ENCODE data around the gene SHISA9. TPM values are rescaled to one million over a fixed set of nuclear protein-coding genes. Genes with fewer than 3 reads are reported as not detected.

The SHISA9 gene
- total and polyA plus RNA-seq, 5 donors from 2014 or later = not detected

DNA sequence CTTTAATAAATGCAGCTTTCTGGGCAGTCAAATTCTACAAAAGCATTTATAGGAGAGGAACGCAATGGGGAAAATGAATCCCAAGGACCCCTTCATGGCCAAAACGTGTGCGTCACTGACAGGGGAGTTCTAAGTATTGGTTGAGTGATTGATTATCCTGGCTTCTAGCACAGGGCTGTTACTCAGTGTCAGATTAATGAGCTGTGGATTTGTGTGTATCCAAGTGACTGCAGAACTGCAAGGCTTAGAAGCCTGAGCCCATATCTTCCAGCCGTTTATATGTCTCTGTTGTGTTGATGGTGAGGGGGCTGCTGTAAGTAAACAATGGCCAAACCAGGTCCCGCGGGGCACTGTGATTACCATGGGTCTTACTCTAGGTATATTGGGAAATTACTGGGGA lies 129.4 kb downstream of the SHISA9 start:
- H3K27me3 Mint-ChIP-seq = no peaks in the 10 kb centered on the region
- H3K36me3 Mint-ChIP-seq = no peaks in the 10 kb centered on the region
- no peak for ATAC-seq (ENCODE audit: low read depth in 2 of 2)
- H3K9me3 Mint-ChIP-seq = peaks cover 0 to 18% (median 4%) of the 10 kb centered on the region in 7 donors
- no peak for DNase-seq
- Histone ChIP-seq H3K27ac (ENCODE audit: insufficient read depth, low read length, poor library complexity, severe bottlenecking) (no peak overlapping the region), H3K27me3 (ENCODE audit: control insufficient read depth, insufficient read depth, low read length) (no peaks in the 10 kb centered on the region), H3K9me3 (ENCODE audit: control insufficient read depth in 2 of 2, low read length in 2 of 2) (no peaks in the 10 kb centered on the region), H3K4me3 (ENCODE audit: low read depth, low read length) (no peak overlapping the region), H3K36me3 (ENCODE audit: control insufficient read depth, insufficient read depth, low read length) (no peaks in the 10 kb centered on the region), H3K4me1 (ENCODE audit: control insufficient read depth, insufficient read depth, low read length, poor library complexity, severe bottlenecking) (no peaks in the 10 kb centered on the region)
- H3K27ac Mint-ChIP-seq = no peak overlapping the region
- H3K4me1 Mint-ChIP-seq = no peaks in the 10 kb centered on the region
- H3K4me3 Mint-ChIP-seq = no peak overlapping the region

GRCh38 chr16:13032911-13033310 lies 131.5 kb downstream of the SHISA9 start:
- H3K4me1 Mint-ChIP-seq = no peaks in the 10 kb centered on the region
- no peak overlapping the region for H3K27ac ChIP-seq (ENCODE audit: insufficient read depth, low read length, poor library complexity, severe bottlenecking)
- H3K9me3 Mint-ChIP-seq = peaks cover 0 to 17% (median 3%) of the 10 kb centered on the region in 7 donors
- H3K27me3 ChIP-seq (ENCODE audit: control insufficient read depth, insufficient read depth, low read length) = no peaks in the 10 kb centered on the region
- H3K9me3 ChIP-seq (ENCODE audit: control insufficient read depth in 2 of 2, low read length in 2 of 2) = no peaks in the 10 kb centered on the region
- H3K4me3 ChIP-seq (ENCODE audit: low read depth, low read length) = no peak overlapping the region
- no peaks in the 10 kb centered on the region for H3K27me3 Mint-ChIP-seq
- H3K4me1 ChIP-seq (ENCODE audit: control insufficient read depth, insufficient read depth, low read length, poor library complexity, severe bottlenecking) = no peaks in the 10 kb centered on the region
- ATAC-seq (ENCODE audit: low read depth in 2 of 2) = no peak
- no peak overlapping the region for H3K27ac Mint-ChIP-seq
- DNase-seq = no peak
- no peak overlapping the region for H3K4me3 Mint-ChIP-seq
- no peaks in the 10 kb centered on the region for H3K36me3 Mint-ChIP-seq
- H3K36me3 ChIP-seq (ENCODE audit: control insufficient read depth, insufficient read depth, low read length) = no peaks in the 10 kb centered on the region

DNA sequence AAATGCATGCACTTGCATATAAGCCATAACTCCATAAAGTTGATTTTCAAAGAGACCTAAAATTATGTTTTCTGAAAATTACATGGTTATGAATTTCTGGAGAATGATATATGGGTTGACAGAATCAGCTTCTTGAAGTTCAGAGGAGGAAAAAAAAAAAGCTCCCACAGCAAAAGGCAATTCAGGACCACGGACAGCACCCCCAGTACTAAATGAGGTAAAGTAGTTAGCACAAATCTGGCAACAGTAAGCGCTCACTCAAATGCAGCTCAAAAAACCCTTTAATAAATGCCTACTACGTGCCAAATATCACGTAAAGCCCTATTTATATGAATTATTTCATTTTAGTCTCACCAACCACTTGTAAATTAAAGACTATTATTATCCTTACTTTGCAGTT lies 135.2 kb downstream of the SHISA9 start:
- Histone ChIP-seq H3K27ac (ENCODE audit: insufficient read depth, low read length, poor library complexity, severe bottlenecking) (no peak overlapping the region), H3K36me3 (ENCODE audit: control insufficient read depth, insufficient read depth, low read length) (no peaks in the 10 kb centered on the region), H3K4me1 (ENCODE audit: control insufficient read depth, insufficient read depth, low read length, poor library complexity, severe bottlenecking) (no peaks in the 10 kb centered on the region), H3K9me3 (ENCODE audit: control insufficient read depth in 2 of 2, low read length in 2 of 2) (no peaks in the 10 kb centered on the region), H3K27me3 (ENCODE audit: control insufficient read depth, insufficient read depth, low read length) (no peaks in the 10 kb centered on the region), H3K4me3 (ENCODE audit: low read depth, low read length) (no peak overlapping the region)
- no peaks in the 10 kb centered on the region for H3K27me3 Mint-ChIP-seq
- H3K36me3 Mint-ChIP-seq = no peaks in the 10 kb centered on the region
- H3K4me3 Mint-ChIP-seq = no peak overlapping the region
- no peak overlapping the region for H3K27ac Mint-ChIP-seq
- H3K4me1 Mint-ChIP-seq = no peaks in the 10 kb centered on the region
- peaks cover 0 to 23% (median 4%) of the 10 kb centered on the region in 7 donors for H3K9me3 Mint-ChIP-seq
- ATAC-seq (ENCODE audit: low read depth in 2 of 2) (no peak), DNase-seq (peak in 1 of 3 donors; percentile 13)

DNA sequence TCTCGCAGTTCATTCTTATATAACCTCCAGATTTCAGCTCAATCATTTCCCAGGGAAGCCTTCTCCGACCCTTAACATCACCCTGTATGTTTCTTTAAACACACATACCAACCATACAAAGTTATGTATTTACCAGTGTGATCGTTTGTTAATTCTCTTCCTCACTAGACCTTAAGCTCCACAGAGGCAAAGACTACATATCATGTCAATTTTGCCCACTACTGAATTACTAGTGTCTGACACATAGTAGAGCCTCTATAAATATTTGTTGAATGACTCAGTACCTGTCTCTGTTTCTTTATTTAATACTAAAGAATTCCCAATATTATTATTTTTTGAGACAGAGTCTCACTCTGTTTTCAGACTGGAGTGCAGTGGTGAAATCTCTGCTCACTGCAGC lies 137.2 kb downstream of the SHISA9 start:
- H3K36me3 ChIP-seq (ENCODE audit: control insufficient read depth, insufficient read depth, low read length) = no peaks in the 10 kb centered on the region
- H3K27ac Mint-ChIP-seq = peak overlapping the region in 1 of 3 donors; percentile 88
- H3K4me3 ChIP-seq (ENCODE audit: low read depth, low read length) = no peak overlapping the region
- H3K27ac ChIP-seq (ENCODE audit: insufficient read depth, low read length, poor library complexity, severe bottlenecking) = no peak overlapping the region
- H3K27me3 ChIP-seq (ENCODE audit: control insufficient read depth, insufficient read depth, low read length) = no peaks in the 10 kb centered on the region
- no peaks in the 10 kb centered on the region for H3K9me3 ChIP-seq (ENCODE audit: control insufficient read depth in 2 of 2, low read length in 2 of 2)
- H3K4me3 Mint-ChIP-seq = no peak overlapping the region
- H3K36me3 Mint-ChIP-seq = no peaks in the 10 kb centered on the region
- ATAC-seq (ENCODE audit: low read depth in 2 of 2) = no peak
- no peaks in the 10 kb centered on the region for H3K27me3 Mint-ChIP-seq
- no peaks in the 10 kb centered on the region for H3K4me1 ChIP-seq (ENCODE audit: control insufficient read depth, insufficient read depth, low read length, poor library complexity, severe bottlenecking)
- no peak for DNase-seq
- H3K4me1 Mint-ChIP-seq = no peaks in the 10 kb centered on the region
- H3K9me3 Mint-ChIP-seq = peaks cover 0 to 23% (median 4%) of the 10 kb centered on the region in 7 donors

GRCh38 chr16:13039526-13039925 lies 138.1 kb downstream of the SHISA9 start:
- no peak overlapping the region for H3K4me3 Mint-ChIP-seq
- H3K9me3 Mint-ChIP-seq = peaks cover 0 to 20% (median 6%) of the 10 kb centered on the region in 7 donors
- H3K27me3 Mint-ChIP-seq = no peaks in the 10 kb centered on the region
- no peak overlapping the region for H3K27ac ChIP-seq (ENCODE audit: insufficient read depth, low read length, poor library complexity, severe bottlenecking)
- H3K36me3 Mint-ChIP-seq = no peaks in the 10 kb centered on the region
- no peaks in the 10 kb centered on the region for H3K36me3 ChIP-seq (ENCODE audit: control insufficient read depth, insufficient read depth, low read length)
- no peaks in the 10 kb centered on the region for H3K4me1 ChIP-seq (ENCODE audit: control insufficient read depth, insufficient read depth, low read length, poor library complexity, severe bottlenecking)
- no peaks in the 10 kb centered on the region for H3K4me1 Mint-ChIP-seq
- H3K27ac Mint-ChIP-seq = no peak overlapping the region
- ATAC-seq (ENCODE audit: low read depth in 2 of 2) (no peak), DNase-seq (no peak)
- no peaks in the 10 kb centered on the region for H3K27me3 ChIP-seq (ENCODE audit: control insufficient read depth, insufficient read depth, low read length)
- no peaks in the 10 kb centered on the region for H3K9me3 ChIP-seq (ENCODE audit: control insufficient read depth in 2 of 2, low read length in 2 of 2)
- no peak overlapping the region for H3K4me3 ChIP-seq (ENCODE audit: low read depth, low read length)

- no peaks in the 10 kb centered on the region for H3K36me3 Mint-ChIP-seq
- H3K27ac Mint-ChIP-seq = no peak overlapping the region
- H3K27ac ChIP-seq (ENCODE audit: insufficient read depth, low read length, poor library complexity, severe bottlenecking) = no peak overlapping the region
- H3K4me1 ChIP-seq (ENCODE audit: control insufficient read depth, insufficient read depth, low read length, poor library complexity, severe bottlenecking) = no peaks in the 10 kb centered on the region
- no peaks in the 10 kb centered on the region for H3K4me1 Mint-ChIP-seq
- H3K27me3 ChIP-seq (ENCODE audit: control insufficient read depth, insufficient read depth, low read length) = no peaks in the 10 kb centered on the region
- no peaks in the 10 kb centered on the region for H3K36me3 ChIP-seq (ENCODE audit: control insufficient read depth, insufficient read depth, low read length)
- H3K9me3 ChIP-seq (ENCODE audit: control insufficient read depth in 2 of 2, low read length in 2 of 2) = no peaks in the 10 kb centered on the region
- ATAC-seq (ENCODE audit: low read depth in 2 of 2) = no peak
- no peak overlapping the region for H3K4me3 ChIP-seq (ENCODE audit: low read depth, low read length)
- no peak for DNase-seq
- H3K9me3 Mint-ChIP-seq = peaks cover 0 to 20% (median 6%) of the 10 kb centered on the region in 7 donors
- H3K27me3 Mint-ChIP-seq = no peaks in the 10 kb centered on the region
- no peak overlapping the region for H3K4me3 Mint-ChIP-seq
These were observed 139.8 kb downstream of the SHISA9 start for GRCh38 chr16:13041180-13041579.

- Mint-ChIP-seq H3K4me1 (no peaks in the 10 kb centered on the region), H3K9me3 (peaks cover 0 to 20% (median 5%) of the 10 kb centered on the region in 7 donors), H3K4me3 (no peak overlapping the region), H3K27ac (no peak overlapping the region), H3K27me3 (no peaks in the 10 kb centered on the region), H3K36me3 (no peaks in the 10 kb centered on the region)
- DNase-seq (no peak), ATAC-seq (ENCODE audit: low read depth in 2 of 2) (no peak)
- H3K4me3 ChIP-seq (ENCODE audit: low read depth, low read length) = no peak overlapping the region
- H3K36me3 ChIP-seq (ENCODE audit: control insufficient read depth, insufficient read depth, low read length) = no peaks in the 10 kb centered on the region
- no peaks in the 10 kb centered on the region for H3K27me3 ChIP-seq (ENCODE audit: control insufficient read depth, insufficient read depth, low read length)
- no peaks in the 10 kb centered on the region for H3K9me3 ChIP-seq (ENCODE audit: control insufficient read depth in 2 of 2, low read length in 2 of 2)
- H3K4me1 ChIP-seq (ENCODE audit: control insufficient read depth, insufficient read depth, low read length, poor library complexity, severe bottlenecking) = no peaks in the 10 kb centered on the region
- no peak overlapping the region for H3K27ac ChIP-seq (ENCODE audit: insufficient read depth, low read length, poor library complexity, severe bottlenecking)
These were observed 140.4 kb downstream of the SHISA9 start for GRCh38 chr16:13041646-13042290.

DNA sequence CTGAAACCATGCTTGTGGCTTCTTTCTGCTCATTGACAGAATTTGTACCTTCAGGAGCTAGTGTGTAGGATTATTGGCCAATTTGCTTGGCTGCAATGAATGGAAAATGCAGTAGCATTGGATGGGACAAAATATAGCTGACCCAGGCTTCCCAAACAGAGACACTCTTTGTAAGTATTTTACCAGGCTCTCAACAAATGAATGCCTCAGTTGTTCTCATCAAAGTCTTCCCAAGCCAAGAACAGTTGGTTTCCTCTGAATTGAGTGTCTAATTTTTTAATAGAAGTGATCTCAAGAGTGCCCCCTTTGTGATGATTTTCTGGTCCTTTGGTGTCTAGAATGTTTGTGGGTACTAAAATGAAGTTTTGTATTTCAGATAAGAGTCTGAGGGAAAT lies 140.9 kb downstream of the SHISA9 start:
- Mint-ChIP-seq H3K4me3 (no peak overlapping the region), H3K27ac (no peak overlapping the region), H3K27me3 (no peaks in the 10 kb centered on the region), H3K9me3 (peaks cover 0 to 20% (median 4%) of the 10 kb centered on the region in 7 donors), H3K4me1 (no peaks in the 10 kb centered on the region), H3K36me3 (no peaks in the 10 kb centered on the region)
- ATAC-seq (ENCODE audit: low read depth in 2 of 2) (no peak), DNase-seq (no peak)
- Histone ChIP-seq H3K27ac (ENCODE audit: insufficient read depth, low read length, poor library complexity, severe bottlenecking) (no peak overlapping the region), H3K4me3 (ENCODE audit: low read depth, low read length) (no peak overlapping the region), H3K4me1 (ENCODE audit: control insufficient read depth, insufficient read depth, low read length, poor library complexity, severe bottlenecking) (no peaks in the 10 kb centered on the region), H3K36me3 (ENCODE audit: control insufficient read depth, insufficient read depth, low read length) (no peaks in the 10 kb centered on the region), H3K27me3 (ENCODE audit: control insufficient read depth, insufficient read depth, low read length) (no peaks in the 10 kb centered on the region), H3K9me3 (ENCODE audit: control insufficient read depth in 2 of 2, low read length in 2 of 2) (no peaks in the 10 kb centered on the region)
